Vagina (tissue), 2 donors: Measurements from ENCODE around the gene PMEPA1.

Experiments
- POLR2A ChIP-seq, 2 donors: fragments of 450-650 bp; IDR thresholded peaks; one replicate each; pipeline ENCODE4 v1.6.1; 2017; ENCODE audit warnings: antibody characterized with exemption in 2 of 2, mild to moderate bottlenecking in 2 of 2, moderate library complexity in 2 of 2
- POLR2AphosphoS5 ChIP-seq, 2 donors: sonication (generic); formaldehyde crosslinking; IDR thresholded peaks; one replicate each; pipeline ENCODE4 v1.9.0; 2017; ENCODE audit warnings: antibody characterized with exemption in 2 of 2, mild to moderate bottlenecking in 2 of 2, low read depth in 1 of 2; ENCODE audit not compliant: insufficient read depth in 1 of 2
- TF ChIP-seq, protein P1 (sequence below), 3 experiments: fragments of 450-650 bp in 2 of 3; fragments of 200-600 bp in 1 of 3; sonication (generic) in 1 of 3; IDR thresholded peaks; one replicate each; pipeline ENCODE4 v1.5.1; 2017 to 2019; ENCODE audit warnings: antibody characterized with exemption in 3 of 3, mild to moderate bottlenecking in 2 of 3, moderate library complexity in 2 of 3

DNA sequence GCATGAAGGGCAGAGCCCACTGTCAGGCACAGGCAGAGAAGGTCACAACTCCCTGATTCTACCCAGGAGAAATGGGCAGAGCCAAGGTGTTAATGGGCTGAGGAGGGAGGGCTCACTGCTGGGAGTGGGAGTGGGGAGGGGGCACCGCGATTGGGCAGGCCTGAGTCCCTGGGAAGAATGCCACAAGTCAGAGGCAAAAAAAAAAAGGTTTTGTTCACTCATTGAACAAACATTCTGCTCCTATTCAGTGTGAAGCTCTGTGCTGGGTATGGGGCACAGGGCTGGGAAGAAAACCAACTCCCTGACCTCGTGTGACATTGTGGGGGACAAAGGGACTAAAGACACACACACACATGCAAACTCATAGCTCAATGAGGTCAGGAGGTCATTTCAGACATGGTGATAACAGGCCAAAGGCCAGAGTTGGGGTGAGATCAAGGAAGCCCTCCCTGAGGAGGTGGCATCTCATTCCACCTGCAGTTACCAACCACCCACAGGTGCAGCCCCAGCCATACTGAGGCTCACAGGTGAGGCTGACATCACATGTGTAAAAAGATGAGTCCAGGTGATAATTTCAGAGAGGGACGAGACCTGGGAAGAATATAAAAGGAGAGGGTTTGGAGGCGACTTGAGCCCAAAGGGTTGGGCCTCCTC, 3.2 kb upstream of the PMEPA1 start:
- TF ChIP-seq, protein P1, sequence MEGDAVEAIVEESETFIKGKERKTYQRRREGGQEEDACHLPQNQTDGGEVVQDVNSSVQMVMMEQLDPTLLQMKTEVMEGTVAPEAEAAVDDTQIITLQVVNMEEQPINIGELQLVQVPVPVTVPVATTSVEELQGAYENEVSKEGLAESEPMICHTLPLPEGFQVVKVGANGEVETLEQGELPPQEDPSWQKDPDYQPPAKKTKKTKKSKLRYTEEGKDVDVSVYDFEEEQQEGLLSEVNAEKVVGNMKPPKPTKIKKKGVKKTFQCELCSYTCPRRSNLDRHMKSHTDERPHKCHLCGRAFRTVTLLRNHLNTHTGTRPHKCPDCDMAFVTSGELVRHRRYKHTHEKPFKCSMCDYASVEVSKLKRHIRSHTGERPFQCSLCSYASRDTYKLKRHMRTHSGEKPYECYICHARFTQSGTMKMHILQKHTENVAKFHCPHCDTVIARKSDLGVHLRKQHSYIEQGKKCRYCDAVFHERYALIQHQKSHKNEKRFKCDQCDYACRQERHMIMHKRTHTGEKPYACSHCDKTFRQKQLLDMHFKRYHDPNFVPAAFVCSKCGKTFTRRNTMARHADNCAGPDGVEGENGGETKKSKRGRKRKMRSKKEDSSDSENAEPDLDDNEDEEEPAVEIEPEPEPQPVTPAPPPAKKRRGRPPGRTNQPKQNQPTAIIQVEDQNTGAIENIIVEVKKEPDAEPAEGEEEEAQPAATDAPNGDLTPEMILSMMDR (IDR thresholded peaks at IDR 0.05) = no peak
- no peak for TF ChIP-seq POLR2A (IDR thresholded peaks at IDR 0.05)
- TF ChIP-seq POLR2AphosphoS5 (IDR thresholded peaks at IDR 0.05; ENCODE audit: insufficient read depth in 1 of 2, low read depth in 1 of 2) = no peak
